GM20000 (cell line): ENCODE results near the gene HVCN1.
A peak's percentile ranks its signal among the peaks of the same experiment; 100 is the strongest.
"Not testable (repeated sequence)": the region's sequence is repeated elsewhere in the genome, so short reads cannot be mapped to it uniquely, and the experiment has no call there.

Source experiments
- DNase-seq: peaks from one replicate; pipeline ENCODE4 v3.0.0; 2012; ENCODE audit warnings: low spot score
- CTCF ChIP-seq: IDR thresholded peaks from 2 replicates; pipeline ENCODE4 v1.5.1; 2012; ENCODE audit warnings: mild to moderate bottlenecking, control low read depth; ENCODE audit errors: extremely low read depth, missing control alignments

The HVCN1 gene

GRCh38 chr12:110661337-110661972, 27.5 kb downstream of the HVCN1 start:
- DNase-seq: peak; percentile 70
- TF ChIP-seq CTCF: no peak

- no peak for DNase-seq
- TF ChIP-seq CTCF: no peak
Measured at GRCh38 chr12:110658878-110659277, 30.0 kb downstream of the HVCN1 start.

- DNase-seq: no peak
- no peak for TF ChIP-seq CTCF
Measured at GRCh38 chr12:110658242-110658641, 30.7 kb downstream of the HVCN1 start.

GRCh38 chr12:110657747-110658146, 31.2 kb downstream of the HVCN1 start:
- DNase-seq: no peak
- no peak for TF ChIP-seq CTCF

- no peak for TF ChIP-seq CTCF
- no peak for DNase-seq
Measured at GRCh38 chr12:110656071-110656655, 32.8 kb downstream of the HVCN1 start.

- DNase-seq: not testable (repeated sequence)
Measured at GRCh38 chr12:110654238-110654637, 34.7 kb downstream of the HVCN1 start.

GRCh38 chr12:110649341-110649847, 39.5 kb downstream of the HVCN1 start:
- TF ChIP-seq CTCF: no peak

GRCh38 chr12:110647631-110648040, 41.3 kb downstream of the HVCN1 start:
- TF ChIP-seq CTCF: no peak
- no peak for DNase-seq

More at GRCh38 chr12:110649341-110649847, 39.5 kb downstream of the HVCN1 start:
- no peak for DNase-seq
